ENCODE results near the gene ELAVL1.

ELAVL1 gene

DNA sequence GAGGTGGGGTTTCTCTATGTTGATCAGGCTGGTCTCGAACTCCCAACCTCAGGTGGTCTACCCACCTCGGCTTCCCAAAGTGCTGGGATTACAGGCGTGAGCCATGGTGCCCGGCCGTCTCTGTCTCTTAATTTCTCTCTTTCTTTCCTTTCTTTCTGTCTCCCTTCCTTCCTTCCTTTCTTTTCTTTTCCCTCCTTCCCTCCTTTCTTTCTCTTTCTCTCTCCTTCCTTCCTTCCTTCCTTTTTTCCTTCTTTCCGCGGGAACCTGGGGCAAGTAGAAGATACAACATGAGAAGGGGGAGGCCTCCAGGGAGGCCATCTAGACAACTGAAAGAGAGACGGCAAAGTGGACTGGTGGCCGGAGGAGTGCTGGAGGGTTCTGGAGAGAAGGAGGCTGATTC lies 15.2 kb upstream of the ELAVL1 start:
- no peak for DNase-seq (ENCODE audit: low spot score)

DNA sequence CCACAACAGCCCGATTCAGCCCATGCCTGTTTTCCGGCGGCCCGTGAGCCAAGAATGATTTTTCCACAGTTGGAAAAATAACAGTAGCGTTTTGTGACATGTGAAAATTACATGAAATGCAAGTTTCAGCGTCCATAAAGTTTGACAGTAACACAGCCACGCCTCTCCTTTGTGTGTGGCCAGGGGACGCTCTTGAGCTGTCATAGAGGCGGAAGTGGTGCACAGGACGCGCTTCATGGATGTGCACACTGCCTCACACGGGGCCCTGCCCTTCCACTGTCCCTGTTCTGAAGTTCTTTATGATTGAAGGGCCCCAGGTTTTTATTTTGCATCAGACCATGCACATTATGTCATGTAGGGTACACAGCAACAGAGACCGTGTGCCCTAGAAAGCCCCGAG lies 12.4 kb upstream of the ELAVL1 start:
- DNase-seq (ENCODE audit: low spot score) = peak; percentile 40

DNA sequence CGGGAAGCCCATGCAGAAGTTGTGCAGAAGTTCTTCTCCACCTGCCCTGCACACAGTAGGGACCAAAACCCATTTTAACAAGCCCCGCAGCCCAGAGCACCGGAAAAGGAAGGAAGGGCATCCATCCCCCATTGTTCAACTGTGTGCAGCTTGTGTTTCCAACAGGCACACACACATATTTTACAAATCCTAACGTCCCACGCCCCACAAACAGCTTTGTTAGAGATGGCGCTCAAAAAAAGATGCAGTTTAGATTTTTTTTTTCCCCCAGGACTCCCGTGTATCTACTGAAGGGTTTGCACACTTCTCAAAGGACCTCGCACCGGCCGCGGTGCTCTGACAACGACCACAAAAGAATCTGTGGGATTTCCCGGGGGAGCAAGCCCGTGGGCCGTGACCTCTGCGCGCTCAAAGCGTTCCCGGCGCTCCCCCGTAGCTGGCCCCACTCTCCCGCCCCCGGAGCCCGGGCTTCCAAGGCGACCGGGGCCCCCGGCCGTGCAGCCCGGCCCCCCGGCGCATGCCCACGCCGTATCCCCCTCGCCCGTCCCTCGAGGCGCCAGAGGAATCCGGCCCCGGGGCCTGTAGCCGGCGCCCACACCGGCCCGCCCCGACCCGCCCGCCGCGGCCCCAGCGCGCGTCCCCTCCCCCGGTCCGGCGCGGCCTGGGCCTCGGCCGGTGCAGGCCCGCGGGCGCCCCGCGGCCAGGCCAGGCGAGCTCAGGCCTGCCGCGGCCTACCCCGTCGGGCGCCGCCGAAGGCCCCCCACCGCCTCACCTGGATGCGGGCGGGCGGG lies 523 bp downstream of the ELAVL1 start:
- DNase-seq (ENCODE audit: low spot score) = peak; percentile 2

GRCh38 chr19:8004001-8004400 lies 1.4 kb downstream of the ELAVL1 start:
- no peak for DNase-seq (ENCODE audit: low spot score)

DNA sequence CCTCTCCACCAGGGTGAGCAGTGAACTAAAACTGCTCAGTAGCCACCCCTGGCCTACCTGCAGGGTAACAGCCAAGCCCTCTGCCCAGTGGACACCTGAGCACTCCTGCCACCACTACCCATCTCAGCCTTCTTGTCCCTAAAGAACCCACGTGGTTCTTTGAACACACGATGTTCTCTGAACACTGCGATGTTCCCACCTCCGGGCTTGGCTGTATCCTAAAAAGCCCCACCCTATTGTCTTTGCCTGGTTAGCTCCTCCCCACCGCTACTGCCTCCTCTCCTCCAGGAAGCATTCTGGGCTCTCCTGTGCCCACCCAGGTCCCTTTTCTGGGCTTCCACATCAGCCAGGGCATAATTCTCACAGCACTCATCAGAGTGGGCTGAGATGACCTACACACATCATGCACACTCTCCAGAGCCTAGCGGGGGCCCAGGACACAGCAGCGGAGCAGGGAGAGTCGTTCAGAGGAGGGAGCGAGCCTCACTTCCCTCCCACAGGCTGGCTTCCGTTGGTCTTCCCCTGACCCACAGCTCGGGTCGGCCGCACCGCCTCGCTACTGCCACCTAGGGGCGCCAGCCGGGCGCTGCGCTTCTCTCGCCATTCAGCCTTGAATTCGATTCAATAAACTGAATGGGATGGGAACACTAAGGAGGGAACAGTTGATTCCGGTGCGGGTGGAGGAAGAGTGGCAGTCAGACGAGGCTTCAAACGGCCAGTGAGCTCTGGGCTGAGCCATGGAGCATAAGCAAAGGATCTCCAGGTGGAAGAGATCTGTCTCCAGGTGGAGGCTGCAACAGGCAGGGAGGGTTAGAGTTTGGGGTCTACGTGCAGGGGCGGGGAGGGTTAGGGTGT lies 3.2 kb downstream of the ELAVL1 start:
- peak; percentile 74 for DNase-seq (ENCODE audit: low spot score)

DNA sequence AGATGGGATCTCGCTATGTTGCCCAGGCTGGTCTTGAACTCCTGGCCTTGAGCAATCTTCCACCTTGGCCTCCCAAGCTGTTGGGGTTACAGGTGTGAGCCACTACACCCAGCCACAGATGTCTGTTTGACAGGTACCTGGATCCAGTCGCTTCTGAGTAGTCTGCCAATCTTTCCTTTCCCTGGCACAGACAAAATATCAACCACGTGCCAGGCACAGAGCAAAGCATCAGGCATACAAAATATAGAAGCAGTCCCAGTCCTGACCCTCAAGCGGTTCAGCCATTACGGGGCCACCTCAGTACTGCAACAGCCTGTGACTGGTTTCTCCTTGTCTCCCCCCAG lies 3.8 kb downstream of the ELAVL1 start:
- DNase-seq (ENCODE audit: low spot score) = no peak

GRCh38 chr19:8000298-8001038 lies 5.0 kb downstream of the ELAVL1 start:
- no peak for DNase-seq (ENCODE audit: low spot score)

DNA sequence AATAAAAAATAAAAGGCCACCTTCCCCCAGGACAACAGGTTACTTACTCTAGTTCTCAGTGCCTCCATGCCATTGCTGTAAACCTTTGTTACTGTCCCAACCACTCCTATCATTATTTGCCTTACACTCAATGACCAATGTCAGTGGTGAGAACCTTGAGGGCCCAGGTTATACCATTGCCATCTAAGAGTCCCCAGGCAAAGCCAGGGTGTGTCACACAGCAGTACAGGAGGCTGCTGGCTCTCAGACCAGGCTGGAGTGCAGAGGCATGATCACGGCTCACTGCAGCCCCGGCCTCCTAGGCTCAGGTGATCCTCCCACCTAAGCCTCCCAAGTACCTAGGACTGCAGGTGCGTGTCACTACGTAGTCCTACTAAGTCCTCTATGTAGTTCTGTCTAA lies 6.1 kb downstream of the ELAVL1 start:
- no peak for DNase-seq (ENCODE audit: low spot score)

DNA sequence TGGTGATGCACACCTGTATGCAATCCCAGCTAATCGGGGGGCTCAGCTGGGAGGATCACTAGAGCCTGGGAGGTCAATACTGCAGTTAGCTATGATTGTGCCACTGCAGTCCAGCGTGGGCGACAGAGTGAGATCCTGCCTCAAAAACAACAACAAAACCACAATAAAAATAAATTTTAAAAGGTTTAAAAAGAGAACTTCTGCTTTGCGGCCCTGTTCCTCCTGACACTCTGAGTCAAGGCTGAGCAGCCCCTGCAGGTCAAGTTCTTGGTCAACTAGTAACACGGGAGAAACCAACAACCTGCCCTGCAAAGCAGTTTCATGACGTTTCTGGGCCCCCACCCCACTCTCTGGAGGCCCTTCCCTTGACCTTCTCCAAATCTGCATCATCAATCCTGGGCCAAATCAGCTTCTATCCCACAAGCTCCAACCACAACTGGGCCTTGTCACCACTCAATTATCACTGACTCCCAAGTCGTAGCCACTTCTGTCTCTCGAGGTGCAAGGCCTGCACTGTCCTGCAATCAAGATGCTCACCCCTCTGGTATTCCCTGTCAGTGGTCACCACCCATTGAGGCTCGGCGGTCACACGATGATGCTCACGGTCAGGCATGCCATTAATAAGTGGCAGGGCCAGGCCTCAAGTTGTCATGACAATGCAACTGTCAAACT lies 7.5 kb downstream of the ELAVL1 start:
- no peak for DNase-seq (ENCODE audit: low spot score)

DNA sequence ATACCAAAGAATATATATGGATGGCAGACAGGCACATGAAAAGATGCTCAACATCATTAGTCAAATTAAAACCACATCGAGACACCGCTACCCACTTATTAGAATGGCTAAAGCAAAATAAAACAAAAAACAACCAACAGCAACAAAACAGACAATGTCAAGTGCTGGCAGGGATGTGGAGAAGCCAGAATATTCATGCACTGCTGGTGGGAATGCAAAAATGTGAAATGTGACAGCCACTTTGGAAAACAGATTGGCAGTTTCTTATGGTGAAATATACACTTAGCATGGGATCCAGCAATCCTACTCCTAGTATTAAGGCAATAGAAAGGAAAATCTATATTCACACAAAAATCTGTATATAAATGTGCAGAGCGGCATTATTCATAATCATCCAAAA lies 8.6 kb downstream of the ELAVL1 start:
- DNase-seq (ENCODE audit: low spot score) = no peak

- no peak for DNase-seq (ENCODE audit: low spot score)
These were observed 9.7 kb downstream of the ELAVL1 start for GRCh38 chr19:7995810-7996158.

DNA sequence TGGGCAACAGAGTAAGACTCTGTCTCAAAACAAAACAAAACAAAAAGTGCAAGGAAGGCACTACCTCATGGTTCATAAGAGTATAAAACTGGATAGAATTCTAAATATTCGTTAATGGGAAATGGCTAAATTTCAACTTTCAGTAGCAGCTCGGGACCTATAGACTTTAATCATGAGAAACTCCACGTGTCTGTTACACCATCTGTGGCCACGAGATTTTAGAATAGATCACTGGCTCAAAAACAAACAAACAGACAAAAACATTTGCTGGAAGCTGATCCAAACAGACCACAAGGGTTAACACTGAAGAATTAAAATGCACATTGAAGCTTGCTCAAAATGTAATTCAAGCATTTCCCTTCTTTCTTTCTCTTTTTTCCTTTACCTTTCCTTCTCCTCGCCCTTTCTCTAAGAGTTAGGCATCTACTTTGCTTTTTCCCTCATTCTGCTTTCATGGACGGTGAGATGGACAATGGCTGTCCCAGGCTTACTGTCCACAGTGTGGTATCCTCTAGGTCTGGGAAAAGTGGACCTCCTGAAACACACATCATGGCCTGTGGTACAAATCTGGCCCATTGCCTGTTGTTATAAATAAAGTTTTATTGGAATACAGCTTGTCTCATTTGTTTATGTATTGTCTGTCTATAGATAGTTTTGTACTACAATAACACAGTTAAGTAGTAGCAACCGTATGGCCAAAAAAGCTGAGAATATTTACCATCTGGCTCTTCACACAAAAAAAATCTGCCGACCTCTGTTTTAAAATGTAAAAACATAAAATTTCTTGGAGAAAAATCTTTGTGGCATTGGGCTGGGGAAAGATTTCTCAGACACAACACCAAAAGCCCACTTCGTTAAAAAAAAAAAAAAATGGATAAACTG lies 10.3 kb downstream of the ELAVL1 start:
- no peak for DNase-seq (ENCODE audit: low spot score)

GRCh38 chr19:7994114-7994513 lies 11.3 kb downstream of the ELAVL1 start:
- no peak for DNase-seq (ENCODE audit: low spot score)

DNA sequence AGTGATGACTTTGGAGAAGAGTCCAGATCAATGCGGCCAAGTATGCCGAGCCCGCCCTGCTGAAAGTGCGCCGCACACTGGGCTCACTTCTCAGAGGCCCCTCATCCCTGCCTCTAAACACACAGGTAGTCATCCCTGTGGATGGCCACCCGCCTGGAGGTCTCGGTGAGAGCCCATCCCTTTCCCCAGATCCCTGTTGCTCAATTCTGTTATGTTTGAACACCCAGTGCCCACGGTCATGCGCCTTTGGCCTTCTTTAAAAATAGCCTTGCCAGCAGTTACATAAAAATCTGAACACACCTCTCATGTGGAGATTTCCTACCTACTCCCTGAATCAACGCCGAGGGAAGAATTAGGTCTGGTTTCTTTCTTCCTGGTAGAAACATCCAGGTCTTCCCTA lies 11.9 kb downstream of the ELAVL1 start:
- no peak for DNase-seq (ENCODE audit: low spot score)

GRCh38 chr19:7992575-7992974 lies 12.9 kb downstream of the ELAVL1 start:
- DNase-seq (ENCODE audit: low spot score) = no peak

DNA sequence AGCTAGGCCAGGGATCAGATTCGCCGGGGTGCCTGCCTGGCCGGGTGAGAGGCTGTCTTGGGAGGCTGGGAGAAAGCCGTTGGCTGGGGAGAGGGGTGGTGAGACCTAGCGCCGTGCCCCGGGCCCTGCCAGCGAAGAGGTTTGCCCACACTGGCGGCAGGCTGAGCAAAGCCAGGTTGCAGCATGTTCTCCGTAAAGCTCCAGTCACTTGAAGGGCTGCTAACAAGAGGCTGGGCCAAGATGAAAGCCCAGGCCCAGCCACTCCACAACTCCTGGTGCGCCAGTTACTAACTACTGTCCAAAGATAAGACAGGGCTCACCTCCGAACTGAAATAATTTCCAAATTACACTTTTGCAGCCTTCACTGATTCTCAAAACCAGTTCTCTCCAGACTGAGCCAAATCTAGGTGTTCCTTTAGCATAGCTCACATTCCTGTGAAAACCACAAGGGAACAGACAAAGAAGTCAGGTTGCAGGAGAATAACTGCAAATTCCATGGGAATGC lies 16.3 kb downstream of the ELAVL1 start:
- DNase-seq (ENCODE audit: low spot score) = no peak

DNA sequence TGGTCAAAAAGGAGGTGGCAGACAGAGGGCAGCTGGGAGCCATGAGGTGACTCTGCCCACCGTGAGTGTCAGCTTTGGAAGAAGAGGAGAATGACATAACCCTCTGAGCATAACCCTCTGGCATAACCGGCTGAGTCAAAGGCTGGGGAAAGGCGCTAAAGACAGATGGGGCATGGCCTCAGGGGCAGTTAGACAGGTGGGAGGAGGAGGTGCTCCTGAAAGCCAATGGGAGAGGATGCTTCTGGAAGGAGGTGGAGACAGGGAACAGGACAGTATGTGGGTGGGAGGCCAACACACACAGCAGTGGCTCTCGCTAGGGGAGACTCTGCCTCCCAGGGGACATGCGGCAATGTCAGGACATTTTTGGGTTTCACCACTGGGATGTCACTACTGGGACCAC lies 17.1 kb downstream of the ELAVL1 start:
- no peak for DNase-seq (ENCODE audit: low spot score)

DNA sequence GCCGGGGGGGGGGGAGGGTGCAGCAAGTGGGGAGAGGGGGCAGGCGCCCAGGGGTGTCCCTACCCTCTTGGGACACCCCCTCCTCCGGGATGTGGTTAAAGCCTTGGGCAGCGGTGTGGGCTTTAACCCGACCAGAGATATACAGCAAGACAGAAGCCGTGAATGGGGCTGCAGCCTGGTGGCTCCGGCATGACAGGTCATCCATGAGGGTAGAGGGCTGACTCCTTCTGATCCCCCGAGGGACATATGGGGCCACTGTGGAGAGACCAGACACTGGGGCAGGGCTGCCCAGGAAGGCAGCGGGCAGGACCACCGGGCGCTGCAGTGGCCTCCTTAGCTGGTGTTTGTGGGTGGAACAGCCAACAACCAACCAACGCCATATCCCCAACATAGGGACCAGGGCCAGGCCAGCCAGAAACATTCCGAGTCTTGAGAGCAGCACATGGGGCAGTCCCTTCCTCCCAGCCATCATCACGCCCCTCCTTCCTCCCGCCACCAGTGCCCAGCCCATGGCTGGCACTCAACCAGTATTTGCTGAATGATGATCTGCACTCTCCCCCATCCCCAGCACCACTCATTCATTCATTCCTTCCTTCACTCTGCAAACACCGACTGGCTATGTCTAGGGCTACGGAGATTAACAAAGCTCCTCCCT lies 18.2 kb downstream of the ELAVL1 start:
- DNase-seq (ENCODE audit: low spot score) = no peak

- no peak for DNase-seq (ENCODE audit: low spot score)
These were observed 18.9 kb downstream of the ELAVL1 start for GRCh38 chr19:7986321-7987113.

- DNase-seq (ENCODE audit: low spot score) = no peak
These were observed 19.9 kb downstream of the ELAVL1 start for GRCh38 chr19:7985481-7985911.
